Jurkat, Clone E6-1 (cell line): ENCODE data around the gene PHLDA1.
"Not testable (repeated sequence)": the region's sequence is repeated elsewhere in the genome, so short reads cannot be mapped to it uniquely, and the experiment has no call there.

Experiments used
- DNase-seq: peaks from one replicate; pipeline ENCODE4 v3.0.0-alpha.2; 2011; ENCODE audit warnings: low read depth, low spot score
- H3K4me3 ChIP-seq: 2 replicates; pipeline ENCODE4 v1.5.1; 2011; ENCODE audit warnings: mild to moderate bottlenecking, low read length, control low read depth, moderate library complexity

PHLDA1 gene

GRCh38 chr12:75996861-75997447 is 34.6 kb downstream of the PHLDA1 start:
- H3K4me3 ChIP-seq = no peak overlapping the region
- no peak for DNase-seq

DNA sequence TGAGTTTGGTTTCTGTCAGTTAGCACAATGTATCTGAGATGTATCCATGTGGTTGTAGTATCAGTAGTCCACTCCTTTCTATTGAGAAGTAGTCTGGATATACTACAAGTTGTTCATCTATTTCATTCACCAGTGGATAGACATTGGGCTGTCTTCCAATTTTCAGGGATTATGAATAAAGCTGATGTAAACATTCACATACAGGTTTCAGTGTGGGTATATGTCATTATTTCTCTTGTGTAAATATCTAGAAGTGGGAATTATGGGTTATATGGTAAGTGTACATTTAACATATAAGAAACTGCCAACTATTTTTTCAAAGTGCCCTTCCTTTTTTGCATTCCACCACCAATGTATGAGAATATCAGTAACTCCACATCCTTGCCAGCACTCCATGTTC is 35.9 kb downstream of the PHLDA1 start:
- no peak overlapping the region for H3K4me3 ChIP-seq
- no peak for DNase-seq

- H3K4me3 ChIP-seq = no peak overlapping the region
- DNase-seq = no peak
These were observed 37.4 kb downstream of the PHLDA1 start for GRCh38 chr12:75994069-75994740.

GRCh38 chr12:75991753-75992152 is 39.8 kb downstream of the PHLDA1 start:
- H3K4me3 ChIP-seq = no peak overlapping the region
- no peak for DNase-seq

- H3K4me3 ChIP-seq = no peak overlapping the region
These were observed 41.2 kb downstream of the PHLDA1 start for GRCh38 chr12:75990189-75990912.

DNA sequence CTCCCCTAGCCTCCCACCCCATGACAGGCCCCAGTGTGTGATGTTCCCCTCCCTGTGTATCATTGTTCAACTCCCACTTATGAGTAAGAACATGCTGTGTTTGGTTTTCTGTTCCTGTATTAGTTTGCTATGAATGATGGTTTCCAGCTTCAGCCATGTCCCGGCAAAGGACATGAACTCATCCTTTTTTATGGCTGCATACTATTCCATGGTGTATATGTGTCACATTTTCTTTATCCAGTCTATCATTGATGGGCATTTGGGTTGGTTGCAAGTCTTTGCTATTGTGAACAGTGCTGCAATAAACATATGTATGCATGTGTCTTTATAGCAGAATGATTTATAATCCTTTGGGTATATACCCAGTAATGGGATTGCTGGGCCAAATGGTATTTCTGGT is 43.9 kb downstream of the PHLDA1 start:
- not testable (repeated sequence) for DNase-seq, H3K4me3 ChIP-seq

More at GRCh38 chr12:75990189-75990912, 41.2 kb downstream of the PHLDA1 start:
- no peak for DNase-seq

DNA sequence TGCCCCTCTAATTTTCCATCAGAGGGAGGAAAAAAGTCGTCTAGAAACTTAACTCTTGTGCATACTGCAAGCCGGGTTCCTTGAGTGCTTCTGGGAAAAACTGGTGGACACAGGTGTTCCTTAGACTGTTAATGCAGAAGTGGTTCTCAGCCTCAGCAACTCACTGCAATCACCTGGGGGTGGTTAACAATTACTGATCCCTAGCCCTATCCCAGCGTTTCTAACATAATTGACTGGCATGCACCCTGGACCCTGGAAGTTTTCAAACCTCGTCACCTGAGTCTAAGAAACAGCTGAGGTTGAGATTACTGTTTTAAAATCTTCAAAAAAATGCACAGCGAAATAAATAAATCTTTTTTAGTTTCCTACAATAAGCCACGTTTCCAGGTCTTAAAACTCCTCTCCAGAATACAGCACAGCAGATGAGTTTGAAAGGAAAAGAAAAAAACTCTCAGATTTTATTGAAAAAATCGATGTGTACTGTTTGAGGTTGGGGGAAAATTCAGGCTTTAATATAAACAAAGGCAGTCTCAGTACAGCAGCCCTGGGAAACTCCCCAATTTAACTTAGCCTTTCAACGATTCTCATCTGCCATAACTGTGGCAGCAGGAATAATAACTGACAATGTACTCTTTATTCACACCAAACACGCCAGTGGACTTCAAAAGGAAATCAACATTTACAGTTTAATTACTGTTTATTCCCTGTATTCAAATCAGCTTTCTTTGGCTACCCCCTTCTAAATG is 45.4 kb downstream of the PHLDA1 start:
- DNase-seq = no peak
- no peak overlapping the region for H3K4me3 ChIP-seq

GRCh38 chr12:75985566-75985965 is 46.0 kb downstream of the PHLDA1 start:
- DNase-seq = no peak

GRCh38 chr12:75984577-75985182 is 46.9 kb downstream of the PHLDA1 start:
- no peak overlapping the region for H3K4me3 ChIP-seq
- DNase-seq = no peak

More at GRCh38 chr12:75985566-75985965, 46.0 kb downstream of the PHLDA1 start:
- no peak overlapping the region for H3K4me3 ChIP-seq

GRCh38 chr12:75983851-75984250 is 47.7 kb downstream of the PHLDA1 start:
- not testable (repeated sequence) for DNase-seq, H3K4me3 ChIP-seq

GRCh38 chr12:75982979-75983660 is 48.5 kb downstream of the PHLDA1 start:
- H3K4me3 ChIP-seq = no peak overlapping the region
- DNase-seq = no peak

DNA sequence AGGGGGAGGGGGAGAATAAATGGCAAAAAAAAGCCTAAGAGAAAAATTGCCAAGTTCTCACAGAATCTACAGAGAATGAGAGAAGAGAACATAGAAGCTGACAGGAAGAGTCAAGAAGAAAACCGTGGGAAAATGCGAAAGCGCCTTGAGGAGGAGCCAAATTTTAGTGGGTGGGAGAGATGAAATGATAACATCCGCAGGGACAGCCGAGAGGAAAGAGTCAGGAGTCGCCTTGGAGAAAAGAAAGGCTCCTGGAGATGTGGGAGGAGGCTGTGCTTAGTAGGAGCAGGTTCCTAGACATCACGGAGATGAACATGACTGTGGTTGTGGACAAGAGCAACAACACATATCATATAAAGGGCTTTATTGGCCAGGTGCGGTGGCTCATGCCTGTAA is 49.4 kb downstream of the PHLDA1 start:
- DNase-seq = no peak
- no peak overlapping the region for H3K4me3 ChIP-seq

GRCh38 chr12:75981247-75982168 is 50.1 kb downstream of the PHLDA1 start:
- no peak for DNase-seq
- no peak overlapping the region for H3K4me3 ChIP-seq

- no peak for DNase-seq
- no peak overlapping the region for H3K4me3 ChIP-seq
These were observed 52.4 kb downstream of the PHLDA1 start for GRCh38 chr12:75979181-75979580.

- no peak for DNase-seq
- no peak overlapping the region for H3K4me3 ChIP-seq
These were observed 52.9 kb downstream of the PHLDA1 start for GRCh38 chr12:75978677-75979076.

GRCh38 chr12:75977952-75978671 is 53.5 kb downstream of the PHLDA1 start:
- no peak overlapping the region for H3K4me3 ChIP-seq
- no peak for DNase-seq

DNA sequence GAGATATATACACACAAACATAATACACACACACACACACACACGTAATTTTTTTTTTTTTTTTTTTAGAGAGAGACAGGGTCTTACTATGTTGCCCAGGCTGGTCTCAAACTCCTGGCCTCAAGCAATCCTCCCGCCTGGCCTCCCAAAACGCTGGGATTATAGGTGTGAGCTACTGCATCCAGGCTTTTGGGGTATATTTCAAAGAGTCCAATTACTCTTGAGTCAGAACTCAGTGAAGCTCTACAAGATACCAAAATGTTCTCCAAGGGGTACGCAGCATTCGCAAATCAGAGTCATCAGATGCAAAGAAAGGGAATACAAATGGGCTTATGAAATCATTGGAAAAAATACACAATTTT is 54.0 kb downstream of the PHLDA1 start:
- no peak for DNase-seq
- no peak overlapping the region for H3K4me3 ChIP-seq
